Measurements from ENCODE around the gene GDE1. TPM values are rescaled to one million over a fixed set of nuclear protein-coding genes. Genes with fewer than 3 reads are reported as not detected.

GDE1 gene
- polyA plus RNA-seq, 12 donors: 23.5 to 290 (median 57.6) TPM

DNA sequence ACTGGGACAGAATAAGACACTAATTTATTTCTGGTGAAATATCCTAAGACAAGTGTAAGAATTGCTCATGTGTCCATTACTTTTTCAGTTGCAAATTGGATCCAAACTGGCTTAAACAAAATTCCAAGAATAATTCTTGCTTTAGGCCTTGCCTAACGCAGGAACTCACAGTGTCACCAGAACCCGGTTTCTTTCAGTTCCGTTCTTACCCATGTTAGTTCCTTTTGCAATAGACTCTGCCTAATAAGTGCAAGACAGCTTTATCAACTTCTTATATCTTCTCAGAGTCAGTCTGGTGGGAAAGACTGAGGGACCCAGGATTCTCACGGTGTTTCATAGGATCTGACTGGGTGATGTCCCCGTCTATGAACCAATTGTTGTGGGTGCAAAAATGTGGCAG, 24.7 kb downstream of the GDE1 start:
- DNase-seq: no peak

DNA sequence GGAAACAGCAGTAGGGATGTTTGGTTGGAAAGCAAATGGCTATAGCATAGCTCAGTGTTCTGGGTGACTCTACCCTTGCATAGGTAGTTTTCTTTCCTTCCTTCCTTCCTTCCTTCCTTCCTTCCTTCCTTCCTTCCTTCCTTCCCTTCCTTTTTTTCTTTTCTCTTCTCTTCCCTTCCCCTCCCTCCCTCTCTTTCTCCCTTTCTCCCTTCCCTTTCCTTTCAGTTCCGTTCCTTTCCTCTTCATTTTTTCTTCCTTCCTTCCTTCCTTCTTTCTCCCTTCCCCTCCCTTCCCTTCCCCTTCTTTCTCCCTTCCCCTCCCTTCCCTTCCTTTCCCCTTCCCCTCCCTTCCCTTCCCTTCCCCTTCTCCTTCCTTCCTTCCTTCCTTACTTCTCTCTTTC, 31.3 kb downstream of the GDE1 start:
- DNase-seq: no peak

DNA sequence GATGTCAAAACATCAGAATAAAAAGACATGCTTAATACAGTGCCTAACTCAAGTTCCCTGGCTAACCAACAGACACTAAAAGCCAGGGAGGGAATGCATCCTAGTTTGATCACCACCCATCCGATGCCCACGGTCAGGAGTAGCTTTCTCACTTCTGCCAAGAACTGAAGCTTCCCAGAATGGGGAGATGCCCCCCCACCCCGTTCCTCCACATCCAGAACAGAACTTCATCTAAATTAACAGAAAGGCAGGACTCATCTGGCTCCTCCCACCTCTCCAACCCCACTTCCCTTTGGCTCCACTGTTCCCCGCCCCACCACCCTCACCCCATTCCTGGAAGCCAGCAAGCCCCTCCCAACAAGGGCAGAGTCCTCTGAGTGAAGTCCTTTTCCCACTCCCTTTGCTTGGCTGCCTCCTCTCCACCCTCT, 33.7 kb downstream of the GDE1 start:
- DNase-seq: no peak

DNA sequence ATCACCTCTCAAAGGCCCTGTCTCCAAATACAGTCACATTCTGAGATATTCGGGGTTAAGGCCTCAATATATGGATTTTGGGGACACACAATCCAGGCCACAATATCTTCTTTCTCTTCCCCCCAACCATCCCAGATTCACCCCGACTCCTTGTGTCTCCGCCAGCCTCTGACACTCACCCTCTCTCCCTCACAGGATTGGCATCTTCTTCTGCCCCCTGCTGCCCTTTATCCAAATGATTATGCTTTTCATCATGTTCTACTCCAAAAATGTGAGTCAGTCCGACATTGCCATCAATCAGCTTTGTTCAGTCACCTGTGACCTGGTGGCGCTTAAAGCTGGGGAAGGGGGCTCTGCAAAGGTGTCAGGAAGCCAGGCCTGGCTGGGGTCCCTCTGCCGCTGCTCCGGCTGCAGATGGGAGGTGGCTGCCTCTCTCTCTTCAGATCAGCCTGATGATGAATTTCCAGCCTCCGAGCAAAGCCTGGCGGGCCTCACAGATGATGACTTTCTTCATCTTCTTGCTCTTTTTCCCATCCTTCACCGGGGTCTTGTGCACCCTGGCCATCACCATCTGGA, 35.1 kb downstream of the GDE1 start:
- DNase-seq: no peak

DNA sequence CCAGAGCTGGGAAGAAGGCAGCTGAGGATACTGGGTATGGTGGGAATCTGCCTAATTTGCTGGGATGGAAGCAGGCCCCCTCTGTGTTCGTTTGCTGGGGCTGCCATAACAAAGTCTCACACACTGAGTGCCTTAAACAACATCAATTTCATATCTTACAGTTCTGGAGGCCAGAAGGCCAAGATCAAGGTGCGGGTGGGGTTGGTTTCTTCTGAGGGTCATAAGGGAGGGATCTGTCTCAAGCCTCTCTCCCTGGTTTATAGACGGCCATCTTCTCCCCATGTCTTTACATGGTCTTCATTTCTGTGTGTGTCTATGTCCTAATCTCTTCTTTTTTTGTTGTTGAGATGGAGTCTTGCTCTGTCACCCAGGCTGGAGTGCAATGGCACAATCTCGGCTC, 35.8 kb downstream of the GDE1 start:
- no peak for DNase-seq

DNA sequence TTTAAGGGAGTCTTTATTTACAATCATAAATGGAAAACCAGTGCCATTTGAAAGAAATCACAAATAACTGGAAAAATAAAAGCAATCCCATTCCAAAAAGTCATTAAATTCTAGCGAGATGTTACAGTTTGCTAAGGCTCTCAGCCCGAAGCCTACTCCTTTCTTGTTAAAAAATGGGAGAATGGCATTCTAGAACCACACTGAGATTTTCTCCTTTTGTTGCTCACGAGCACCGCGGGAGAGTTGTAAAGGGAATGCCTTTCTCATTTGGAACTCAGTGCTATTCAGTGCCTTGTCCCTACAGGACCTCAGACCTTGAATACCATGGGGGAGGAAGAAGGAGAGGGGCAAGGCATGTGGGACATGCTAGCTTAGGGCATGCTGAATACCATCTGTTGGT, 36.3 kb downstream of the GDE1 start:
- no peak for DNase-seq

DNA sequence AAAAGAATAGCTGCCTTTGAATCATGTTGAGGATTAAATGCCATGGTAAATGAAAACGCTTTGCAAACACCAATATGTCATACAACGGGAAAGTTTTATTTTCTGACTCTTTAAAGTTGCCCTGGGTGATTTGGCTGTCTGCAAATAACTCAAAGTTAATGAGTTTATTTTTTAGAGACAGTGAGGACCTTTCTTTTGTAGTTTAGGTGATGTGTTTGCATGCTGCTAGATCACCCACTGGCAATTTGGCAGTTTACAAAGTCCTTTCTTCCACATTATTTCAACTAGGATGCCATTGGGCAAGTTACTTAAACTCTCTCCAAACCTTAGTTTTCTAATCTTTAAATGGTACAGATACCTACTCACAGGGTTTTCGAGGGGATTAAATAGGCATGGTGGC, 37.8 kb downstream of the GDE1 start:
- DNase-seq: no peak

DNA sequence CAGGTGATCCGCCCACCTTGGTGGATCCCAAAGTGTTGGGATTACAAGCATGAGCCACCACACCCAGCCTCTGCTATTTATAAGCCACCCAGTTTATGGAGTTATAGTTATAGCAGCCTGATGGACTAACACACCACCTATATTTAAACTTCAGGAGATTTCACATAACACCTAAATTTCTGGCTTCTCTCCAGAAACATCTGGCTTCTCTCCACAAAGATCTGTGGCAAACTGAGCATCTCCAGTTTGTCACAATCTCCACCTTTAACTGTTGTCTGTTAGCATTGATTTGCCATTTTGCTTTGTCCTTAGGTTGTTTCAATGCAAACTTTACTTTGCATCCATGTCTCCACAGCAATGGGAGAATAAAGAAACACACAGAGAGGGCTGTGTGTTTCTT, 39.6 kb downstream of the GDE1 start:
- no peak for DNase-seq

DNA sequence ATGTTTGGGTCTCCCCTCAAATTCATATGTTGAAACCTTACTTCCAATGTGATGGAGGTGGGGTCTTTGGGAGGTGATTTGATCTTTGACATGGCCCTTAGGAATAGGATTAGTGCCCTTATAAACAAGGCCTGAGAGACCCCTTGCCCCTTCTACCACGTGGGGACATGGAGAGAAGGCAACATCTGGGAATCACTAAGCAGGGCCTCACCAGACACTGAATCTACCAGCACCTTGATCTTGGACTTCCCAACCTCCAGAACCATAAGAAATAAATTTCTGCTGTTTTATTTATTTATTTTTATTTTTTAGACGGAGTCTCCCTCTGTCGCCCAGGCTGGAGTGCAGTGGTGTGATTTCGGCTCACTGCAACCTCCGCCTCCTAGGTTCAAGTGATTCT, 40.1 kb downstream of the GDE1 start:
- no peak for DNase-seq

DNA sequence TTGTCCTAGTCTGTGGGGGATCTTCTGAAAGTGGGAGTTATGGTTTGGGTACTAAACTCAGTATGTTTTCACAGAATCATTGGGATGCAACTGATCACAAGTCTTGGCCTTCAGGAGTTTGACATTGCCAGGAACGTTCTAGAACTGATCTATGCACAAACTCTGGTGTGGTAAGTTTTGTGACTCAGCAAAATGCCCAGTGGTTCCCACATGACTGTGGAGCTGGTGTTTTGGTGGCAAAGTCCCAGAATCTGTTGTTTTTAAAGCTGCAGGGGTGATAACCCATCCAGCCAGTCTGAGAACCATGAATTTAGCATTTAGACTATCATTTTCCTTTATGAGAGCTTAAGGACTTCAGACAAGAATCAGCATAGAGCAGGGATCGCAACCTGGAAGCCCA, 40.6 kb downstream of the GDE1 start:
- DNase-seq: no peak

DNA sequence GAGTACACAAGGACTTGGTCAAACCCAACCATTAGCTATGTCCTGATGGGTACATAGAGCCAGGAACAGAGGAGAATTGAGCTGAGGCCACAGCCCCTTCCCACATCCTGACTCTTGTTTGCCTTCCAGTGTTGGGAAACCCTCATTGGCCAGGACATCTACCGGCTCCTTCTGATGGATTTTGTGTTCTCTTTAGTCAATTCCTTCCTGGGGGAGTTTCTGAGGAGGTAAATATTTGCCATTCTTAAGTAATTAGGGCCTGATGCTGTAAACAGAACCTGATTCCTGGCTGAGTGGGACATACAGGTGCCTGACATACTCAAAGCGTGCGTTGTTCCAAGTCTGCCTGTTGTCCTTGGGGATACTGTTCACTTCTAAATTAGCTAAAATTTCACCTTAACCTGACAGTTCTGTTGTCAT, 42.6 kb downstream of the GDE1 start:
- DNase-seq: no peak

DNA sequence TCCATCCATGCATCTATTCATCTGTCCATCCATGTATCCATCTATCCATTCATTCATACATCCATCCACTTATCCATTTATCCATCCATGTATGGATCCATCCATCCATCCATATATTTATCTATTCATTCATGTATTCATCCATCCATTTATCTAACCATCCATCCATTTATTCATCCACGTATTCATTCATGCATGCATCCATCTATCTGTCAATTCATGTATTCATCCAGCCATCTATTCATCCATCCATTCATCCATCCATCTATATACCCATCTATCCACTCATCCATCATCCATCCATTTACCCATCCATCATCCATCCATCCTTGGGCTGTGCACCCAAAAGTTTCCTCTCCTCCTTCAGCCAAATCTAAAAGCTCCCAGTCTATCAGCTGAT, 43.4 kb downstream of the GDE1 start:
- DNase-seq: no peak

DNA sequence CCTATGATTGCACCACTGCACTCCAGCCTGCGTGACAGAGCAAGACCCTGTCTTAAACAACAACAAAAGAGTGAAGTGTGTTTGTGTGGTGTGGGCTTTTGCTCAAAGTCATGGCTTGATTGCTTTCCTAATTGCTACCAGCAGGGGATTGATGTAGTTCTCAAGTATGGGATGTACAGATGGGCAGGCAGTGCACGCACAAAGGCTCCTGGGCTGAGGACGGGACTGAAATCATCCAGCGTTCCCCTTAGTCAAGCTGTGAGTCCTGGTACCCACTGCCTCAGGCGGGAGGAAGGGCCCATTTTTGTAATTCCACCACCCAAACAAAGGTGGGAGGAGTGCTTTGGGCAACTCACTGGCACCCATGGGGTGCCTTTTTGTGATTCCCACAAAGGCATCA, 47.3 kb downstream of the GDE1 start:
- no peak for DNase-seq

DNA sequence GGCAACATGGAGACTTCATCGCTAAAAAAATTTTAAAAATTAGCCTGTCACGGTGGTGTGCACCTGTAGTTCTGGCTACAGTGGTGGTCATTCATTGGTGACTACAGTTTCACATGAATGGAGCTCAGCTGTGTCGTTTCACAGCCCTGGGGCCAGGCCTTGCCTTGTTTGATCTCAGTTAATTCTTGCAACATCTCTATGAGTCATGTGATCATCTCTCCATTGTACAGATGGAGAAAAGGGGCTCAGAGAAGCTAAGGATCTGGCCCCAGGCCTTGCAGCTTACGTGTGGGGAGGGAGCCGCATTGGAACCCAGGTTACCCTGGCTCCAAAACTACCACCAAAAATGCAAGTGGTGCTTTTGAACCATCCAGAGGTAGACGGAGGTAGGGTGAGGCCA, 49.4 kb downstream of the GDE1 start:
- DNase-seq: no peak

DNA sequence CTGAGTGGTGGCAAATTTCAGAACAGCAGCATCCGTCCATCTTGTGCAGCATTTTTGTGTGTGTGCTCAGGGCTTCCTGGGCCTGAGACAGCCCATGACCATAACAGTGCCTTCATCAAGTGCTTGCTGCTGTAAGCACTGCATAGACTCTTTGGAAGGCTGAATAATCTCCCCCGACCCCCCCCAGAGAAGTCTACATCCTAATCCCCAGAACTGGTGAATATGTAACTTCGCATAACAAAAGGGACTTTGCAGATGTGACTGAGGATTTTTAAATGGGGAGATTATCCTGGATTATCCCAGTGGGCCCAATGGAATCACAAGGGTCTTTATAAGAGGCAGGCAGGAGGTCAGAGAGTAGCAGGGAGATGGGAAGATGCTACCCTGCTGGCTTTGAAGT, 53.6 kb downstream of the GDE1 start:
- no peak for DNase-seq

DNA sequence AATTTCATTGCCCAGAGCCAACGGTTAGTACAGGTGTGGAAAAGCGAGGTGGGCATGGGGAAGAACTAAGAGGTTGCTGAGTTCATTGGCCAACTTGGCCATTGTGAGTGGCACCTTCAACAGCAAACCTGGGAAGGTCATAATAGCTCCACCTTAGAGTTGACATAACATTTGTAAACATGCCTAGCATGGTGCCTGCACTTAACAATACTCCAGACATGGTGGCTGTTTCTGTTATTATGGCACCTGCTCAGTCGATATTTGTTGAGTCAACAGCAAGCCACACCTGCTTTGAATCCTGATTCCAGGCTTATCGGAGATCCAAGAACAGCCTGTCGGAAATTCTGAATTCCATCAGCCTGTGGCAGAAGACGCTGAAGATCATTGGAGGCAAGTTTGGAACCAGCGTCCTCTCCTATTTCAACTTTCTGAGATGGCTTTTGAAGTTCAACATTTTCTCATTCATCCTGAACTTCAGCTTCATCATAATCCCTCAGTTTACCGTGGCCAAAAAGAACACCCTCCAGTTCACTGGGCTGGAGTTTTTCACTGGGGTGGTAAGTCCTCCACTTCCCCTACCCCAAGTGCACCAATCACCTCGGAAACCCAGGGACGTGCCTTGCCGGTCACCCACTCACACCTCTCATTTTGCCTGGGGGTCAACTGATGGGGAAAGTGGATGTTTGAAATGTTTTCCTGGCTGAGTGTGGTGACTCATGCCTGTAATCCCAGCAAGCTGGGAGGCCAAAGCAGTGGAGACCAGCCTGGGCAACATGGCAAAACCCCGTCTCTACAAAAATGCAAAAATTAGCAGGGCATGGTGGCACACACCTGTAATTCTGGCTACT, 58.2 kb downstream of the GDE1 start:
- DNase-seq: no peak

DNA sequence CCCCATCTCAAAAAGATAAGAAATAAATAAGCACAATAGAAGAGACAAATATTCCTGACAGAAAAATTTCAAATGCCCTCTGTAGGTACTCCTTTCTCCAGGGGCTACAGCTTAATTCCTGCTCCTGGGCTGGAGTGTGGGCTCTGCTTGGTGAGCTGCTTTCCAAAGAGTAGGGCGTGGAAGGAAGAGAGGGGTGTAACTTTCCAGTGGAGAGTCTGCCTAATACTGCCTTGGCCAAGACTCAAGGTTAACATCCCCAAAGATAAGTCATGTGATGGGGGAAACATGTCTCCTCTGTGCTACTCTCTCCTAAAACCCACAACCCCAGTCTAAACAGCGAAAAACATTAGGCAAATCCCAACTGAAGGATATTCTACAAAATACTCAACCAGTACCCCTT, 61.5 kb downstream of the GDE1 start:
- no peak for DNase-seq

DNA sequence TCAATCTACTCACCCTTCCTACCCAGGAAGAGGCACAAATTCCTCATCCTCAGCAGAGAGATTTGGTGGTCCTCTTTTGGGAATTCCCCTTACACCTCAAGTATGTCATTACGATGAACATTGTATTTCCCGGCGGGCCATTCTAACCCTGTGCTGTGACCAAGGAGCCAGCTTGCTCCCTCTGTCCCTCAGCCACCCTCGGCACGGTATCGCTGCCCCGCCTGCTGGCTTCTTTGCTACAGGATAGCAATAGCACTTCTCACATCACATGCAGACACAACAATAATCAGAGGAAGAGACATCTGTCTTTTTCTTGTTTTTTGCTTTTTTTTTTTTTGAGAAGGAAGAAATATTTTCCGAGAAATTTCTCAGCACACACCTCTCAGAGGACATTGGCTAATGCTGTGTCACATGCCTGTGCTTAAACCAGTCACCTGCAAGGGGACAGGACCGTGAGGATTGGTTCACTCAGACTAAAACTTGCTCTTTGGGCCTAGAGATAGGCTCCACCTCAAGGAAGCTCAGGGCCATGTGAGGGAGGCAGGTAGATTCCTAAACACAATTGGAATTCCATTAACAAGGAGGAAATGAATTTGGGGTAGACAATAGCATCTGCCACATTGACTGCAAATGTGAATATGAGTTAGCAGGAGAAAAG, 63.0 kb downstream of the GDE1 start:
- no peak for DNase-seq

Other genes starting within 250 kb of the GDE1 start
- under 1 TPM in 6 of 12 donors, not detected in 6; 0.09 to 0.32 (median 0.18) TPM for gene CLEC19A, start 236.4 kb downstream of the GDE1 start, polyA plus RNA-seq (ENCODE audit: insufficient read length in 12 of 12)
- 1 to 10 TPM in 1 of 12 donors, under 1 TPM in 10, not detected in 1; 0.07 to 3.1 (median 0.25) TPM for gene TMC5, start 104.2 kb downstream of the GDE1 start, polyA plus RNA-seq (ENCODE audit: insufficient read length in 12 of 12)
- gene CCP110, start 1.8 kb upstream of the GDE1 start, polyA plus RNA-seq (ENCODE audit: insufficient read length in 12 of 12): 10 to 100 TPM in 11 of 12 donors, not detected in 1; 13.6 to 29.5 (median 20.2) TPM
- 10 to 100 TPM in 11 of 12 donors, not detected in 1; 19.9 to 46.1 (median 34.7) TPM for gene VPS35L, start 33.6 kb upstream of the GDE1 start, polyA plus RNA-seq (ENCODE audit: insufficient read length in 12 of 12)
- 10 to 100 TPM in 11 of 12 donors, not detected in 1; 21.1 to 50.0 (median 25.5) TPM for gene KNOP1, start 196.1 kb upstream of the GDE1 start, polyA plus RNA-seq (ENCODE audit: insufficient read length in 12 of 12)
- gene IQCK, start 196.2 kb upstream of the GDE1 start, polyA plus RNA-seq (ENCODE audit: insufficient read length in 12 of 12): 10 to 100 TPM in 10 of 12 donors, not detected in 2; 12.4 to 19.3 (median 14.1) TPM